Measurements from ENCODE around the gene C19orf38. TPM values are rescaled to one million over a fixed set of nuclear protein-coding genes. Genes with fewer than 3 reads are reported as not detected.
A peak's percentile ranks its signal among the peaks of the same experiment; 100 is the strongest.
"Not testable (repeated sequence)": the region's sequence is repeated elsewhere in the genome, so short reads cannot be mapped to it uniquely, and the experiment has no call there.

Gene C19orf38
- total and polyA plus RNA-seq, 8 donors = 0.31 to 1.00 (median 0.75) TPM; not detected in 1

GRCh38 chr19:10836479-10837330 is 11.5 kb upstream of the C19orf38 start:
- peak overlapping the region; percentile 96 to 99 (median 98) for H3K27ac ChIP-seq
- intact Hi-C loops (cut with DNase I) = loop anchor here in 1 of 3 donors (10.0 kb wide), 1 partner anchor 122 kb away; the partner anchor contains the start of gene DNM2
- 35 to 36% methylated on average over 38 of the region's 38 CpGs for WGBS, 2 donors
- DNase-seq = peak; percentile 85 to 94 (median 88)
- H3K4me3 ChIP-seq = peak overlapping the region; percentile 10 to 72 (median 62)
- peaks cover 0 to 8% (median 0%) of the 10 kb centered on the region in 3 donors for H3K36me3 ChIP-seq
- no peaks in the 10 kb centered on the region for H3K27me3 ChIP-seq
- H3K9me3 ChIP-seq = no peaks in the 10 kb centered on the region
- no peak for TF ChIP-seq CTCF (IDR thresholded peaks at IDR 0.05)
- peak; percentile 43 to 50 (median 46) for ATAC-seq
- no peak for FAIRE-seq
- H3K4me1 ChIP-seq = peaks cover 0 to 6% (median 3%) of the 10 kb centered on the region in 3 donors

GRCh38 chr19:10837649-10838048 is 10.6 kb upstream of the C19orf38 start:
- ATAC-seq, H3K27ac ChIP-seq, FAIRE-seq, H3K27me3 ChIP-seq, H3K9me3 ChIP-seq, H3K4me1 ChIP-seq, H3K4me3 ChIP-seq, H3K36me3 ChIP-seq: not testable (repeated sequence)
- DNase-seq = peak in 1 of 6 donors; percentile 25
- intact Hi-C loops (cut with DNase I) = loop anchor here in 1 of 3 donors (10.0 kb wide), 1 partner anchor 123 kb away; the partner anchor contains the start of gene DNM2
- 97 to 99% methylated on average over 7 of the region's 7 CpGs for WGBS, 2 donors

GRCh38 chr19:10838377-10838776 is 9.8 kb upstream of the C19orf38 start:
- H3K27ac ChIP-seq = peak overlapping the region in 3 of 4 donors; percentile 73 to 80 (median 73)
- DNase-seq (peak in 1 of 6 donors; percentile 5), ATAC-seq (no peak), FAIRE-seq (no peak)
- no peaks in the 10 kb centered on the region for H3K27me3 ChIP-seq
- no peak overlapping the region for H3K4me3 ChIP-seq
- no peaks in the 10 kb centered on the region for H3K9me3 ChIP-seq
- no peaks in the 10 kb centered on the region for H3K36me3 ChIP-seq
- WGBS, 2 donors = 90 to 93% methylated on average over 11 of the region's 11 CpGs
- intact Hi-C loops (cut with DNase I) = loop anchor here in 1 of 3 donors (10.0 kb wide), 1 partner anchor 124 kb away; the partner anchor contains the start of gene DNM2
- no peak for TF ChIP-seq CTCF (IDR thresholded peaks at IDR 0.05)
- H3K4me1 ChIP-seq = peaks cover 0 to 6% (median 3%) of the 10 kb centered on the region in 3 donors

GRCh38 chr19:10839114-10840050 is 8.8 kb upstream of the C19orf38 start:
- intact Hi-C loops (cut with DNase I) = loop anchor here in 1 of 3 donors (10.0 kb wide), 1 partner anchor 125 kb away; the partner anchor contains the start of gene DNM2
- no peaks in the 10 kb centered on the region for H3K27me3 ChIP-seq
- H3K27ac ChIP-seq = peak overlapping the region; percentile 51 to 80 (median 73)
- ATAC-seq (peak in 1 of 4 donors; percentile 3), DNase-seq (peak; percentile 65 to 87 (median 80)), FAIRE-seq (no peak)
- H3K9me3 ChIP-seq = no peaks in the 10 kb centered on the region
- no peak for TF ChIP-seq CTCF (IDR thresholded peaks at IDR 0.05)
- H3K4me3 ChIP-seq = no peak overlapping the region
- H3K36me3 ChIP-seq = no peaks in the 10 kb centered on the region
- H3K4me1 ChIP-seq = peaks cover 0 to 6% (median 3%) of the 10 kb centered on the region in 3 donors
- 36 to 40% methylated on average over 10 of the region's 10 CpGs for WGBS, 2 donors

GRCh38 chr19:10842788-10843187 is 5.4 kb upstream of the C19orf38 start:
- intact Hi-C loops (cut with DNase I) = no loop called here
- no peak overlapping the region for H3K4me3 ChIP-seq
- H3K27me3 ChIP-seq = no peaks in the 10 kb centered on the region
- FAIRE-seq (no peak), DNase-seq (no peak), ATAC-seq (no peak)
- no peaks in the 10 kb centered on the region for H3K9me3 ChIP-seq
- H3K4me1 ChIP-seq = peaks cover 0 to 6% (median 3%) of the 10 kb centered on the region in 3 donors
- no peaks in the 10 kb centered on the region for H3K36me3 ChIP-seq
- WGBS, 2 donors = 91 to 92% methylated on average over 7 of the region's 7 CpGs
- H3K27ac ChIP-seq = no peak overlapping the region
- no peak for TF ChIP-seq CTCF (IDR thresholded peaks at IDR 0.05)
